ENCODE measurements around the gene HCN2.
A peak's percentile ranks its signal among the peaks of the same experiment; 100 is the strongest.
"Not testable (repeated sequence)": the region's sequence is repeated elsewhere in the genome, so short reads cannot be mapped to it uniquely, and the experiment has no call there.

Gene HCN2

GRCh38 chr19:584240-585001 is 5.3 kb upstream of the HCN2 start:
- DNase-seq (ENCODE audit: insufficient read length, low spot score) (peak; percentile 95), FAIRE-seq (no peak)

- FAIRE-seq; DNase-seq (ENCODE audit: insufficient read length, low spot score): not testable (repeated sequence)
Measured at GRCh38 chr19:585146-585545, 4.5 kb upstream of the HCN2 start.

- no peak for DNase-seq (ENCODE audit: insufficient read length, low spot score)
- FAIRE-seq: no peak
Measured at GRCh38 chr19:585551-586110, 4.0 kb upstream of the HCN2 start.

- FAIRE-seq: no peak
Measured at GRCh38 chr19:588093-588740, 1.5 kb upstream of the HCN2 start.

GRCh38 chr19:588741-589692 is 664 bp upstream of the HCN2 start:
- DNase-seq (ENCODE audit: insufficient read length, low spot score) (no peak), FAIRE-seq (no peak)

More at GRCh38 chr19:588093-588740, 1.5 kb upstream of the HCN2 start:
- no peak for DNase-seq (ENCODE audit: insufficient read length, low spot score)

DNA sequence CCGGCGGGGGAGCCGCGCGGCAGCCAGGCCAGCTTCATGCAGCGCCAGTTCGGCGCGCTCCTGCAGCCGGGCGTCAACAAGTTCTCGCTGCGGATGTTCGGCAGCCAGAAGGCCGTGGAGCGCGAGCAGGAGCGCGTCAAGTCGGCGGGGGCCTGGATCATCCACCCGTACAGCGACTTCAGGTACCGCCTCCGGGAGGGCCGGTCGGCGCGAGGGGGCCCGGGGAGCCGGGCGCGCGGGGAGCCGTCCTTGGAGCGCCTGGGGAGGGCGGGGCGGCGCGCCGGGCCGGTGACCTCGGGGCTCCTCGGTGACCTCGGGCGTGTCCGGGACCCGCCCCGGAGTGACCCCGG is 690 bp downstream of the HCN2 start:
- no peak for DNase-seq (ENCODE audit: insufficient read length, low spot score)
- no peak for FAIRE-seq

- FAIRE-seq (no peak), DNase-seq (ENCODE audit: insufficient read length, low spot score) (no peak)
Measured at GRCh38 chr19:590750-591098, 1.0 kb downstream of the HCN2 start.

DNA sequence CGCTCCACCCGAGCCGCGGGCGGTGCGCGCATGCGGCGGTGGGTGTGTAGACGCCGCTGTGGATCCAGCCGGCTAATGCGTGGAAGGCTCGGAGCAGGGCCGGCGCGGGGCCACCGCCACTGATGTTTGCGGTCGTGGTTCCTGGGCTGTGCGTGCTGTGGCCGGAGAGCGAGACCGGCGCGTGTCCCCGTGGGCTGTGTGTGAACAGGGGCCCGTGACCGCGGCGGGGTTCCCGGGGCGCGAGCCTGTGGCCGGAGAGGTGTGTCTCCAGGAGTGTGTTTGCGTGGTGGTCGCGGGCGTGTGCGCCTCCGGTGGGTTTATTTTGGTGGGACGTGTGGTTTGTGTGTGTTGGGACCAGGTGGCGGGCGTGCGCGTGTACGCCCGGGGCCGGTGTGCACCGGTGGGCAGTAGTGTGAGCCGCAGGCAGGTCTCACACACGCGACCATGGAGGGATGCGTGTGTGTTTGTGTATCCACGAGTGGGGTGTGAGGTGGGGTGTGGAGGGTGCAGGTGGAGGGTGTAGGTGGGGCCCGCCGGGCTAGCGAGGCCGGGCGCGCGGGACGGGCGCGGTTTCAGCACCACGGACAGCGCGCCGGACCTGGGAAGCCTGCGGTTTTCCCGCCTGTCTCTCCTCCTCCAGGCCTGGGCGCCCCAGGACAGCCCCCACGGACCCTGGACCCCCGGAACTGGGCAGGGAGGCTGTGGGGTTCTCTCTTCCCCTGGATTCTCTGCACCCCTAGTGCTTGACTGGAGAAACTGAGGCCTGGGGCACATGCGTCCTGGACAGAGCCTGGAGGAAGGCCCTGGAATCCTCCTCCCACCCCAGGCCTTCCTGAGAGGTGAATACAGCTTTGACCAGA is 1.6 kb downstream of the HCN2 start:
- no peak for FAIRE-seq

DNA sequence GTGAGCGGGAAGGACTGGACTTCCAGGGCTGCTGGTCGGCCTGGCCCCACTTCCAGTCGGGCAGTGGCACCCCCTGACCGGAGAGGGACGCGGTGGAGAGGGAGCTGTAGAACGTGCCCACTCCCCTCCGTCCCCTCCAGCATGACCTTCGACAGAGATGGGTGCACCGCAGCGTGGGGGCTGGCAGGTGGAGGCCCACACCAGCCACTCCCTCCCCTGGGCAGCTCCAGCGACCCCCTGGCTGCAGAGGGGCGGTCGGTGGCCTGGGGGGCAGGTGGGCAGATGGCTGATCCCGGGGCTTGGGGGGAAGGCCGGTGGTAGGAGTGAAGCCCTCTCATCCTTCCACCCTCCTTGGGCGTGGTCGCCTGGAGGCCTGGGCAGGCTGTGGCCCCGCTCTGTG is 2.4 kb downstream of the HCN2 start:
- FAIRE-seq: no peak
- no peak for DNase-seq (ENCODE audit: insufficient read length, low spot score)

More for the DNA sequence above, 1.6 kb downstream of the HCN2 start:
- no peak for DNase-seq (ENCODE audit: insufficient read length, low spot score)

DNA sequence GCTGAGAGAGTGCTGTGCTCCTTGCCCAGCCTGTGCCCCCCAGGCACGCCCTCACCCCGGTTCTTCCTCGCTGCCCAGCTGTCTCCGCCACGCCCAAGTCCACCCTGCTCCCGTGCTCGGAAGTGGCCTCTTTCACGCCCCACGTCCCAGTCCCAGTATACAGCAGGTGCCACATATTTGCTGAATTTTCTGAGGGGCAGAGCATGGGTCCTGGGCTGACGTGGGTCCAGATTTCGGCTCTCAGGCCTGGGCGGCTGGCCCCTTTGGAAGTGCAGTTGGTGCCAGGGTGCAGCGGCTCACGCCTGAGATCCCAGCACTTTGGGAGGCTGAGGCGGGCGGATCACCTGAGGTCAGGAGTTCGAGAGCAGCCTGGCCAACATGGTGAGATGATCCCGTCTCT is 3.4 kb downstream of the HCN2 start:
- DNase-seq (ENCODE audit: insufficient read length, low spot score) (no peak), FAIRE-seq (no peak)

DNA sequence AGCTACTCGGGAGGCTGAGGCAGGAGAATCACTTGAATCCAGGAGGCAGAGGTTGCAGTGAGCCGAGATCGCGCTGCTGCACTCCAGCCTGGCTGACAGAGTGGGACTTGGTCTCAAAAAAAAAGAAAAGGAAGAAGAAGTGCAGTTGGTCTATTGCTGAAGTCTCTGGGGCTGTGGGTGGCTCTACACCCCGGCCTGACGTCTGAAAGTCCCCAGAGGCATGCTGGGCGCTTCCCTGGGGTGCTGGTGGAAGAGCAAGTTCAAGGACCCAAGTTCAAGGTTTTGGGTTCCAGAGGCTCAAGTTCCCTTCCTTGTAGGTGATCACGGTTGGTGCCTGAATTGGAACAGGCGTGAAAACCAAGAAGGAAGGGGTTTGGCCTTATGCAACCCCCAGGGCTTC is 3.8 kb downstream of the HCN2 start:
- FAIRE-seq (no peak), DNase-seq (ENCODE audit: insufficient read length, low spot score) (no peak)

- FAIRE-seq (no peak), DNase-seq (ENCODE audit: insufficient read length, low spot score) (no peak)
Measured at GRCh38 chr19:594265-594870, 4.7 kb downstream of the HCN2 start.

DNA sequence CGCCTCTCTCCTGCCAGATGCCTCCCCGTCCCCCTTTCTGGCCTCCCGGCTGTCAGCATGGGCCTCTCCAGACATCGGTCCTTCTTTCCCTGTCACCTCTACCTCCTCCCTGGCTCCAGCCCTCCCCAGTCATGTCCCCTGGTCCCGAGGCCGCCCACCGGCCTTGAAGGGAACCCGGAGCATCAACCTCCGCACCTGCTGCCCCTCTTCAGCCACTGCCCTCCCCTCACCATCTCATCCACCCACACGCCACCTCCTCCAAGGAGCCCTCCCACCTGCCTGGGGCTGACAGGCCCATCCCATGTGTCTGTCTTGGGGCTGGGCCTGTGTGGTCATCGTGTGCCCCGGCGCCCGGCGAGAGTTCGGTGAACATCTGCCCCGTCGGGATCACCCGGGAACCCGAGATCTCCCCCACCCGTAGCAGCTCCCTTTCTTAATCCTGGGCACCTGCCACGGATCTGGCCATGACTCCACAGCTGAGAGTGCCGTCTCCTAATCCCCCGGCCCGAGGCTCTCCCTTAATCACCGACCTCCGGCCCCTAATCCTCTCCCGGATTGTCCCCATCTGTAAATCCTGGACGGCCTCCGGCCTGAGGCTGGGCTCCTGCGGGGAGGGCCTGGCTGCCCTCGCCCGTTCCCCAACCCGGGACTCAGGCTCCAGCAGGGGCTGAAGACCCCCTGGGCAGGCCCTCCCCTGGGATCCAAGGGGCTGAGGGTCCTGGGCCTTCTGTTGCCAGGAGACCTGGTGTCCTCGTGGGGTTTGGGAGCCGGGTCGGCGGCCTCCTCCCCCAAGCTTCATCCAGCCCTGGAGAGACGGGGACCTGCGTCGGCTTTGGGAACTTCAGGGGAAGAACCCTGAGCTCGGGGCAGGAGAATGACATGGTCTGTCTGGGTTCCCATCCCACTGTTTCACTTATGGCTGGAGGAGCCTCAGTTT is 5.9 kb downstream of the HCN2 start:
- DNase-seq (ENCODE audit: insufficient read length, low spot score) (no peak), FAIRE-seq (no peak)

GRCh38 chr19:596263-596655 is 6.6 kb downstream of the HCN2 start:
- no peak for DNase-seq (ENCODE audit: insufficient read length, low spot score)
- FAIRE-seq: no peak

GRCh38 chr19:597406-598315 is 8.0 kb downstream of the HCN2 start:
- no peak for FAIRE-seq
- no peak for DNase-seq (ENCODE audit: insufficient read length, low spot score)

DNA sequence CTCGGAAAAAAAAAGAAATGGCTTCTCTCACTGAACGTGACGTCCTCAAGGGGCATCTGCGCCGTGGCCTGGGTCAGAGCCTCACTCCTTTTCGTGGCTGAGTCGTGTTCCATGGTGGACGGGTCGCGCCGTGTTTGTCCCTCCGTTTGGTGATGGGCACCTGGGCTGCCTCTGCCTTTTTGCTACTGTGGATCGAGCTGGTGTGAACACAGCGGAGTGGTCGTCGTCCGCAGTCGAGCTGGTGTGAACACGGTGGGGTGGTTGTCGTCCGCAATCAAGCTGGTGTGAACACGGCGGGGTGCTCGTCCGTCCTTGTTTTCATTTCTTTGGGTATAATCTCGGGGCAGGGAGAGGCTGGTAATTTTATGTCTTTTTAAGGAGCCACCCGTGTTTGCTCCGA is 11.6 kb downstream of the HCN2 start:
- no peak for FAIRE-seq

DNA sequence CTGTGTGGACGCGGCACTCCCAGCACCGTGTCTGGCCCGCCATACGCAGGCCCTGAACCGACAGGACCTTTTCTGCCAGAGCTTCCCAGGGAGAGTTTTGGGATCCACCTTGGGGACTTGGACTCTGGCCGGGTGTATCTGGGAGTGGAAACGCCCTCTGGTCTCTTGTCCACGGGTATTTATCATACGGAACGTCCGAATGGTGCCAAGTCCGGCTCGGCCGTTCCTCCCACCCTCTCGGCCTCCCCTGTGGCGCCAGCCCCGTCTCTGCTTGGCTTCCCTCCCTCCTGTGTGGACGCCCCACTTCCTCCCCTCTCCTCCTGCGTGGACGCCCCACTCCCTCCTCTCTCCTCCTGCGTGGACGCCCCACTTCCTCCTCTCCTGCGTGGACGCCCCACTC is 12.1 kb downstream of the HCN2 start:
- DNase-seq (ENCODE audit: insufficient read length, low spot score) (no peak), FAIRE-seq (no peak)

More for the DNA sequence above, 11.6 kb downstream of the HCN2 start:
- DNase-seq (ENCODE audit: insufficient read length, low spot score): no peak

All from GM19239 (cell line).